Psoas muscle (tissue), 7 donors: ENCODE data around the gene LHFPL4. TPM values are rescaled to one million over a fixed set of nuclear protein-coding genes. Genes with fewer than 3 reads are reported as not detected.

Experiments used
- polyA plus RNA-seq, 3 donors: library from polyadenylated mRNA; stranded (reverse); fragments of 200-250 nt; gene quantifications; one replicate each; pipeline ENCODE4 v1.2.3, GENCODE V29; 2013
- total RNA-seq, 4 donors: library from RNA; stranded (reverse); fragmentation: NEBNext Ultra II Directional in 2 of 4; extraction: Animal tissue kit (Norgen Biotek cat#: 25700) in 2 of 4; gene quantifications; one replicate each; pipeline versions ENCODE4 v1.2.1 to v1.2.4, GENCODE V29; 2021 to 2023
- donor health status: healthy with polysubstance abuse.
- donor health status: DM: no; HTN: no; CAD: no; lungs with moderate emphysema.
- donor health status: Bipolar disorder and iron deficiency.
- donor health status: healthy.
- donor health status: DM: no; HTN: no; CAD: no.
- donor health status: DM: no; HTN: no; CAD: no.
- donor health status: DM: yes; HTN: yes; CAD: no.

Gene LHFPL4
- total and polyA plus RNA-seq, 7 donors: 0.01 TPM; not detected in 6

Other genes starting within 250 kb of the LHFPL4 start
- 10 to 100 TPM; 40.0 to 57.7 (median 52.9) TPM for gene THUMPD3, start 190.8 kb downstream of the LHFPL4 start, total RNA-seq
- gene THUMPD3, start 190.8 kb downstream of the LHFPL4 start, polyA plus RNA-seq: 10 to 100 TPM; 42.8 to 70.5 (median 59.0) TPM
- 10 to 100 TPM; 58.3 to 69.3 (median 66.6) TPM for gene SETD5, start 156.2 kb downstream of the LHFPL4 start, total RNA-seq
- 10 to 100 TPM; 12.8 to 34.8 (median 19.7) TPM for gene SETD5, start 156.2 kb downstream of the LHFPL4 start, polyA plus RNA-seq
- gene MTMR14, start 95.7 kb upstream of the LHFPL4 start, total RNA-seq: 10 to 100 TPM; 29.7 to 67.2 (median 37.4) TPM
- gene MTMR14, start 95.7 kb upstream of the LHFPL4 start, polyA plus RNA-seq: 10 to 100 TPM; 31.2 to 57.5 (median 38.7) TPM
- not detected for gene CPNE9, start 150.0 kb upstream of the LHFPL4 start, total RNA-seq
- gene CPNE9, start 150.0 kb upstream of the LHFPL4 start, polyA plus RNA-seq: under 1 TPM in 1 of 3 donors, not detected in 2; 0.05 TPM
- 10 to 100 TPM in 3 of 4 donors, 1 to 10 TPM in 1; 9.9 to 16.1 (median 12.5) TPM for gene BRPF1, start 177.9 kb upstream of the LHFPL4 start, total RNA-seq
- gene BRPF1, start 177.9 kb upstream of the LHFPL4 start, polyA plus RNA-seq: 1 to 10 TPM; 6.8 to 9.8 (median 9.0) TPM
- 1 to 10 TPM; 6.9 to 9.5 (median 8.1) TPM for gene OGG1, start 196.1 kb upstream of the LHFPL4 start, total RNA-seq
- 10 to 100 TPM in 1 of 3 donors, 1 to 10 TPM in 2; 6.3 to 19.7 (median 9.1) TPM for gene OGG1, start 196.1 kb upstream of the LHFPL4 start, polyA plus RNA-seq
- gene CAMK1, start 216.1 kb upstream of the LHFPL4 start, total RNA-seq: 1 to 10 TPM; 4.5 to 7.2 (median 5.5) TPM
- gene CAMK1, start 216.1 kb upstream of the LHFPL4 start, polyA plus RNA-seq: 1 to 10 TPM; 3.9 to 5.7 (median 5.5) TPM
- gene TADA3, start 238.7 kb upstream of the LHFPL4 start, total RNA-seq: 10 to 100 TPM; 42.6 to 45.2 (median 43.2) TPM
- 10 to 100 TPM; 42.2 to 75.7 (median 68.3) TPM for gene TADA3, start 238.7 kb upstream of the LHFPL4 start, polyA plus RNA-seq
- 100 to 1,000 TPM in 1 of 4 donors, 10 to 100 TPM in 3; 53.9 to 117 (median 84.9) TPM for gene ARPC4, start 239.3 kb upstream of the LHFPL4 start, total RNA-seq
- gene ARPC4, start 239.3 kb upstream of the LHFPL4 start, polyA plus RNA-seq: 100 to 1,000 TPM in 2 of 3 donors, 10 to 100 TPM in 1; 76.9 to 155 (median 142) TPM